ENCODE results near the gene SLC17A2.

- TF ChIP-seq, protein P1, sequence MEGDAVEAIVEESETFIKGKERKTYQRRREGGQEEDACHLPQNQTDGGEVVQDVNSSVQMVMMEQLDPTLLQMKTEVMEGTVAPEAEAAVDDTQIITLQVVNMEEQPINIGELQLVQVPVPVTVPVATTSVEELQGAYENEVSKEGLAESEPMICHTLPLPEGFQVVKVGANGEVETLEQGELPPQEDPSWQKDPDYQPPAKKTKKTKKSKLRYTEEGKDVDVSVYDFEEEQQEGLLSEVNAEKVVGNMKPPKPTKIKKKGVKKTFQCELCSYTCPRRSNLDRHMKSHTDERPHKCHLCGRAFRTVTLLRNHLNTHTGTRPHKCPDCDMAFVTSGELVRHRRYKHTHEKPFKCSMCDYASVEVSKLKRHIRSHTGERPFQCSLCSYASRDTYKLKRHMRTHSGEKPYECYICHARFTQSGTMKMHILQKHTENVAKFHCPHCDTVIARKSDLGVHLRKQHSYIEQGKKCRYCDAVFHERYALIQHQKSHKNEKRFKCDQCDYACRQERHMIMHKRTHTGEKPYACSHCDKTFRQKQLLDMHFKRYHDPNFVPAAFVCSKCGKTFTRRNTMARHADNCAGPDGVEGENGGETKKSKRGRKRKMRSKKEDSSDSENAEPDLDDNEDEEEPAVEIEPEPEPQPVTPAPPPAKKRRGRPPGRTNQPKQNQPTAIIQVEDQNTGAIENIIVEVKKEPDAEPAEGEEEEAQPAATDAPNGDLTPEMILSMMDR (IDR thresholded peaks at IDR 0.05) = no peak
- TF ChIP-seq POLR2A (IDR thresholded peaks at IDR 0.05) = no peak
Observed at GRCh38 chr6:25878721-25879322, 51.7 kb downstream of the SLC17A2 start.

All from Peyer's patch (tissue), 4 donors.